Neural cell (in vitro differentiated cells): Measurements from ENCODE around the gene TACC2.
"Not testable (repeated sequence)": the region's sequence is repeated elsewhere in the genome, so short reads cannot be mapped to it uniquely, and the experiment has no call there.

Source experiments
- EP300 ChIP-seq: fragments of 450-650 bp; conservative IDR thresholded peaks from 2 replicates; pipeline ENCODE4 v1.6.1; 2014; ENCODE audit warnings: antibody characterized with exemption, mild to moderate bottlenecking, moderate library complexity; ENCODE audit not compliant: poor library complexity, severe bottlenecking
- MXI1 ChIP-seq: fragments of 450-650 bp; conservative IDR thresholded peaks from 2 replicates; pipeline ENCODE4 v1.6.1; 2014; ENCODE audit warnings: antibody characterized with exemption, mild to moderate bottlenecking; ENCODE audit not compliant: poor library complexity, severe bottlenecking
- POLR2AphosphoS5 ChIP-seq: IDR thresholded peaks from 2 replicates; pipeline ENCODE4 v1.6.1; 2012
- TAF1 ChIP-seq: IDR thresholded peaks from 2 replicates; pipeline ENCODE4 v1.6.1; 2012; ENCODE audit warnings: low read depth
- TF ChIP-seq, protein P1 (sequence below): fragments of 450-650 bp; IDR thresholded peaks from 2 replicates; pipeline ENCODE4 v1.5.1; 2014; ENCODE audit warnings: antibody characterized with exemption, mild to moderate bottlenecking, moderate library complexity; ENCODE audit not compliant: poor library complexity, severe bottlenecking

- TF ChIP-seq POLR2AphosphoS5, MXI1, TAF1, EP300: not testable (repeated sequence)
- TF ChIP-seq, protein P1, sequence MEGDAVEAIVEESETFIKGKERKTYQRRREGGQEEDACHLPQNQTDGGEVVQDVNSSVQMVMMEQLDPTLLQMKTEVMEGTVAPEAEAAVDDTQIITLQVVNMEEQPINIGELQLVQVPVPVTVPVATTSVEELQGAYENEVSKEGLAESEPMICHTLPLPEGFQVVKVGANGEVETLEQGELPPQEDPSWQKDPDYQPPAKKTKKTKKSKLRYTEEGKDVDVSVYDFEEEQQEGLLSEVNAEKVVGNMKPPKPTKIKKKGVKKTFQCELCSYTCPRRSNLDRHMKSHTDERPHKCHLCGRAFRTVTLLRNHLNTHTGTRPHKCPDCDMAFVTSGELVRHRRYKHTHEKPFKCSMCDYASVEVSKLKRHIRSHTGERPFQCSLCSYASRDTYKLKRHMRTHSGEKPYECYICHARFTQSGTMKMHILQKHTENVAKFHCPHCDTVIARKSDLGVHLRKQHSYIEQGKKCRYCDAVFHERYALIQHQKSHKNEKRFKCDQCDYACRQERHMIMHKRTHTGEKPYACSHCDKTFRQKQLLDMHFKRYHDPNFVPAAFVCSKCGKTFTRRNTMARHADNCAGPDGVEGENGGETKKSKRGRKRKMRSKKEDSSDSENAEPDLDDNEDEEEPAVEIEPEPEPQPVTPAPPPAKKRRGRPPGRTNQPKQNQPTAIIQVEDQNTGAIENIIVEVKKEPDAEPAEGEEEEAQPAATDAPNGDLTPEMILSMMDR: not testable (repeated sequence)
Measured at GRCh38 chr10:121969086-121969485, 19.9 kb upstream of the TACC2 start.
